HG03159 (cell line): ENCODE results near the gene LYPLAL1.

ENCODE experiments used
- ATAC-seq: cut with Tn5 transposase; IDR thresholded peaks from one replicate; pipeline ENCODE4 v1.9.1; 2021; ENCODE audit warnings: mild to moderate bottlenecking, moderate library complexity; ENCODE audit not compliant: unreplicated experiment

The LYPLAL1 gene

DNA sequence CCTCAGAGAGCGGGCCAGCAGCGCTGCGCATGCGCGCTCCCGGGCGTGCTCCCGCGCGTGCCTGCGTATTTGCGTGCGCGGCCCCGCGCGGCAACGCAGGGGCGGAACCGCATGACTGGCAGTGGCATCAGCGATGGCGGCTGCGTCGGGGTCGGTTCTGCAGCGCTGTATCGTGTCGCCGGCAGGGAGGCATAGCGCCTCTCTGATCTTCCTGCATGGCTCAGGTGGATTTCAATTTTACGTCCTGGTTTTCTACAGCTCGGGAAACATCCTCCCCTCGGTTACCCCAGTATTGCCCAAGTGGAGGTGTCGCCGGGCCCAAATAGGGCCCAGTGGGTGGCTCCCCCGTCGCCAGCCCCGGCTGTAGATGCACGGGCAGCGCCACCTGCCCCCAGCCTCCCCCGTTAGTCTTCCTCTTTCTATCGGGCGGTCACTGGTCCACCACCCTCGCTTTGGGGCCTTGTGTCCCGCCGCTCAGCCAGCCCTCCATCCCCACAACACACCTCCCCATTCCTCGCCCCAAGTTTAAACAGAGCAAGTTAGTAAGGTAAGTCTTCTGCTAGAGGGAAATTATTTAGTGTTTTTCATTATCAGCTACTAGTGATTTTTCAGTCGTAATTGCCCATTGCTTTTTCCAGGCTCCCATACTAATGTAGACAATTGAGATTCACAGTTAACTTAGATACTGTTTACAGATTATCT, at the start of gene LYPLAL1:
Gene LYPLAL1, plus strand, starts transcription at position 121 of the 702 bp plus-strand sequence. Its CDS starts 13 bp downstream, at position 134.
- ATAC-seq = peak; percentile 69

DNA sequence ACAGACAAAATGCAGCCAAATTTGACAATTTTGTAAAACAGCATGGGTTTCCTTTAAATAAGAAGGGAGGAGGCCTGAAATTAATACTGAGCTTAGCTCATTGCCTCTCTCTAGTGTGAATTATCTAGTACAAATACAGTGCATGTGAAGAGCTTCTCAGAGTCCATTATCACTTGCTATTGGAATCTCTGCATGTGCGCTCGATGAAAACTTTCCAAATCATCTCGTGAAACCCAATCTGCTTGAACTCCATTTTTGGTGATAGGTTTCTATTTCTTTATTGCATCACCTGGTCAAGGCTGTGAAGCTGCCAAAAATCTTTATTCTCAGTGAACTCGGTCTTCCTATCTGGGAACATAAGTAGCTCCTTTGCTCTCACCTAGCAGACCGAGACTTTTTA, 49.5 kb upstream of the LYPLAL1 start:
- ATAC-seq = no peak

DNA sequence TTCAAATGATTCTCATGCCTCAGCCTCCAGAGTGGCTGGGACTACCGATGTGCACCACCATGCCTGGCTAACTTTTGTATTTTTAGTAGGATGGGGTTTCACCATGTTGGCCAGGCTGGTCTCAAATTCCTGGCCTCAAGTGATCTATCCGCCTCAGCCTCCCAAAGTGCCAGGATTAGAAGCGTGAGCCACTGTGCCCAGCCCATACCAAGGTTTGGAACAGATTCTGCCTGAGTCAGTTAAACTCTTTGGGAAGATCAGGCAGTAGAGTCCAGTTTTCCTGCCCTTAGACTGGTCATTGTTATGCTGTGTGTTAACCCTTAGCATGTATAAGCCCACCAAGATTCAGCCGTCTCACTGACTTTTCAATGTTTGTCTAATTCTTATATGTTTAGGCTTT, 48.3 kb upstream of the LYPLAL1 start:
- ATAC-seq = no peak

DNA sequence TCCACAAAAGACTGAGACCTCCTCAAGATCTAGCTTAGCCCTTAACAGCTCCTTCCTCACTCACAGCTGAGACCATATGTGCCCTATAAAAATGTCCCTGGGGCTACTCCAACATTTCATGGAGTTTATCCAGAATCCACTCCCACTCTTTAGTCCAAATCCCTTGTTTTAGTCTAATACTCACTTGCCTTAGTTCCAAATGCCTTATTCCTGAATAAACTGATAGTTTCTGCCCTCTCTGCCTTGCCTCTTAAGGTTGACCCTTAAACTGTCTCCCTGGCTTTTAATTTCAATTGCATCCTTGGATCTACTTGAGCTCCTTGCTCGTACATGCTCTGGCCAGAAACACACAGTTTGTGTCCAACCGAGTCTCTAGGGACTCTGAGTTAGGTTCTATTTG, 47.3 kb upstream of the LYPLAL1 start:
- no peak for ATAC-seq

DNA sequence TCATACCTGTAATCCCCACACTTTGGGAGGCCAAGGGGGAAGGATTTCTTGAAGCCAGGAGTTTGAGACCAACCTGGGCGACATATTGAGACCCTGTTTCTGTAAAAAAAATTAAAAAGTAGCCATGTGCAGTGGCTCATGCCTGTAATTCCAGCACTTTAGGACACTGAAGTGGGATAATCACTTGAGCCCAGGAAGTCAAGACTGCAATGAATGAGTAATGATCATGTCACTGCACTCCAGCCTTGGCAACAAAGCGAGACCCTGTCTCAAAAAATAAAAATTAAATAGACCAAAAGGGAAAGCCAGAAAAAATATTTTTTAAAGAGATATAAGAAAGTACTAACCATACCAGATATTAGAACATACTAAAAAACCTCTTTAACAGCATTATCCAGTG, 44.7 kb upstream of the LYPLAL1 start:
- ATAC-seq = no peak

DNA sequence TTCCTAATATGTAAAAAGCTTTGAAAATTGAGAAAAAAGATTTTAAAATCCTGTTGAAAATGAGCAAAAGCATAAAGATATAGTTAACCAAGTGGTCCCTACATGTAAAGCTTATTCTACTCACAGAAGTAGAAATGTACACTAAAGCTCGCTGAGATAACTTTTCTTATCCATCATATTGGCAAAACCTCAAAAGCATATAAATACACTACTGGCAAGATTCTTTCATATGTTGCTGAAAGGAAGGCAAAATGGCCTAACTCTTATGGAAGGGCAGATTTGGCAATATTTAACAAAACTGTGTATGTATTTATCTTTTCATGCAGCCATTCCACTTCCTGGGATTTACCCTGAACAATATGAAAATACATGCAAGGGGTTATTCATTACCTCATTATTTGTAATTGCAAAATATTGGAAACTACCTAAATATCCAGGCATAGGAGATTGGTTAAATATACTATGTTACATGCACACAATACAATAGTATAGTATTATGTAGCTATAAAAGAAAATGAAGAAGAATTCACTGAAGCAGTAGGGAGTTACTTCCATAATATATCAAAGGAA, 43.2 kb upstream of the LYPLAL1 start:
- no peak for ATAC-seq

DNA sequence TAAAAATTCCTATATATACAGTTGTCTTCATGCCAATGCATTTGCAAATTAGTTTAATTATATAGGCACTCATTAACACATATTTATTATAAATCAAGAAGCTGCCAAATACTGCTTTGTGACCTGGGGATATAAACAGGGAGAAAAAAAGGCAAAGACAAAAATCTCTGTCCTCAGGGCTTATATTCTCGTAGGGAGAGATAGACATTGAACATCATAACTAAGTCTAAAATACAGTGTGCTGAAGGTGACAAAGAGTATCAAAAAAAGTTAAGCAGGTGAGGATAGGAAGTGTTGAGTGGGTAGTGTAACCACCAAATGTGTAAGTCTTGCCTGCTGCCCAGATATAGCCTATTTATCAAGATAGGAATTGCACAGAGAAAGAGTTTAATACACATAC, 40.7 kb upstream of the LYPLAL1 start:
- ATAC-seq = no peak

DNA sequence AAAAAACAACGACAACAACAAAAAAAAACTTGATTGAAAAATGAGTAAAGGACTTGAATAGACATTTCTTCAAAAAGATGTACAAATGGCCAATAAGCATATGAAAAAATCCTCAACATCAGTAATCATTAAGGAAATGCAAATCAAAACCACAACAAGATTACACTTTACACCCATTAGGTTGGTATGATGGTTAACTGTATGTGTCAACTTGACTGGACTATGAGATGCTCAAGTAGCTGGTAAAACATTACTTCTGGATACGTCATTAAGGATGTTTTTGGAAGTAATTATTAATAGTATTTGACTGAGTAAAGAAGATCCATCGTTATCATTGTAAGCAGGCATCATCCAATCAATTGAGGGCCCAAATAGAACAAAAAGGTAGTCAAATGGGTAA, 34.9 kb upstream of the LYPLAL1 start:
- peak; percentile 63 for ATAC-seq

DNA sequence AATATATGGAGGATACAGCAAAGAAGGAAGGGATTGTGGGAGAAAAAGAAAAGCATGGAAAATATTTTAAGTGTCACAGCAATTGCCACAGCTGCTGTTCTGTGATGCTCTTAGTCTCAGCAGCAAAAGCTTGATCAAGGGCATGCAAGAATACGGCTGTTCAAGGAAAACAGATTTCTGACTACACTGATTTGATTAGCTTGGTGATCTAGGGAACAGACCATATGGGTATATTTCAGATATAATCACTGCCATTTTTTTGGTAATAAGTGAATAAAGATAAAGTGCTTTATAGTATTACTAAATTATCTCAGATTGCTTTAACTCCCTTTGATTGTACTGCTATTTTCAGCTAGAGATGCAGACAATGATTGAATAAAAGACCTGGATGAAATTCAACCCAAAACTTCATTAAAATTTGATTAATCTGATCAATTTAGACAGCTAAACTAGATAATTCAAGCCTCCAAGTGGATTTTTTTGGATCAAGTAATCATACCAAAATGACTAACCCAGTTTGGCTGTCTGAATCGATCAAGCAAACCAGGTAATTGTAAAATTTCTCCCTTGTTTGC, 33.3 kb upstream of the LYPLAL1 start:
- ATAC-seq = no peak

DNA sequence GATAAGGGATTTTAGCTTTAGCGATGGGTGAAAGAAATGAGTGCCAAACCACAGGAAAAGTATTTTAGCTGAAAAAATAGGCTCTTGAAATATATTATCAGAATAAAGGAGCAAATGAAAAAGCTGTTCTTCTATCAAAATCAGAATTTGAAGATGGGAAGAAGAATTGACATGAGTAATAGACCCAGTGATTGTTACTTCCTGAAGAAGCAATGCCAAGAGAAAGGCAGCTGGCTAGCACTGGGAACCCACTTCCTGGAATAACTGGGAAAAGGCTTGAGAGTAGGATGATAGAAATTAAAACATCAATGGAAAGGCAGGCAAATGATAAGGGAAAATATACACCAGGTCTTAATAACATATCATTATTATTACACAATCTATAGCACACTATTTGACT, 29.9 kb upstream of the LYPLAL1 start:
- ATAC-seq = no peak

DNA sequence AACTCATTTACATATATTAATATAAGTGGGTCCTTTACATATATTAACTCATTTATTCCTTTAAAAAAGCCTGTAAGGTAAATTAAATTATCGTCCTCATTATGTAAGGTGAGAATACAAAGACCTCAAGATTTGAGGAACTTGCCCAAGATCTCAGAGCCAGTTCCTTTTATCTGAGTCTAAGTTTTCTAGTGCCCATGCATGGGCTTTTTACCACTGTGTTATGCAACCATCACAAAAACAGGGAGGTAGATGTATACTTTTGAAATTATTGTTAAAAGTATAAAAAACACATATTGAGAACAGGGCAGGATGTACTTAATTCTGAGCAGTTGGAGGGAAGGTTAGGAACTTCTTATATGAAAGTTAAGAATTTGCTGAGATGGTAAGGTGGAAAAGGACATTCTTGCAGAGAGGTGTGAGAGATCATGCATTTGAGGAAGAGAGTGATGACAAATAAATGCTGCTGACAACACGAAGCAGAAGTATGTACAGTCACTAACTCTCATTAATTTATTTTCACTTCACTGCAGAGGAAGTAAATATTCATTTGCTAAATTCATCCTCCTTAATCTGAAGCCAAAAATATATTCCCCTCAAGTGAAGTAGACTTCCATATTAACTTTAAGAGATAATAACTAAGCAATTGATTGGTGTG, 28.9 kb upstream of the LYPLAL1 start:
- no peak for ATAC-seq

DNA sequence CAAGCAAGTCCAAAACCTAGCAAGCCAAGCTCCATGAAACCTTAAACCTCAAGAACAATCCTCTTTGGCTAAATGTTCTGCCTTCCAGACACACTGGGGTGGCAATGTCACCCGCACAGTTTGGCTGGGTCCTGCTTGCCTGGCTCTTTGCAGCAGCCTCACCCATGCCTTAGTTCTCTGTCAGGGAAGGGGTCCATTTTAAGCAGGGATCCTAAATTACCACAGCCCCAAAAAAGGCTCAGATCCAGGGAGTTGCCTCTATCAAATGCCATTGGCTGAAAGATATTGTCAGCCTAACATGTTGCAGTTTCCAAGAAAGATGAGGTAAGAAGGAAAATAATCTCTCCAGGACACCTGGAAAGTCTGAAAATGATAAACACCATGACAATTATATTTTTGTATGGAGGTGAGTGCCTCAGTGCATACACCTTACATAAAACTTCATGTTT, 26.1 kb upstream of the LYPLAL1 start:
- ATAC-seq = no peak

DNA sequence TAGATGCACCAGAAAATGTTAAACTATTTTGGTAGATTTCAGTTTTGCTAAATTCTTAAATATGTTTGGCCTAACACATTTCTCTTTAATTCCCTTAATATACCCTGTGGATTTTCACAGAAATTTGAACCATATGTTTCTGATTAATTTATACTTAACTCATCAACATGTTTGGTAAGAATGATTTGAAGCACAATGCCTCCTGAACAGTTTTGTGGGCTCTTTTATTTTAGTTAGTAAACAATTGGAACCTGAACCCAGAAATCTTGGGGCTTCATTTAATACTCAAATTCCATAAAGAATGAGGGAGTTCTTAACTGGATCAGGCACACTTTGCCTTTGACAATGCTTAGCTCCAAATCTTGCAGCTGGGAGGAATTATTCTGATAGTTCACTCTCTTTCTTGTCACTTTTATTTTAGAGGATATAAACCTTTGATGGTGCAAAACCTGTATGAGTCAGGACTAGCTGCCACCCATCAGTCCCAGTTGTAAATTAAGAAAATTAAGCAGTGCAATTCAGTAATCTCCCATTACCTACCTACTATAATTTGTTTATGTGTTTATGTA, 24.6 kb upstream of the LYPLAL1 start:
- ATAC-seq = no peak

DNA sequence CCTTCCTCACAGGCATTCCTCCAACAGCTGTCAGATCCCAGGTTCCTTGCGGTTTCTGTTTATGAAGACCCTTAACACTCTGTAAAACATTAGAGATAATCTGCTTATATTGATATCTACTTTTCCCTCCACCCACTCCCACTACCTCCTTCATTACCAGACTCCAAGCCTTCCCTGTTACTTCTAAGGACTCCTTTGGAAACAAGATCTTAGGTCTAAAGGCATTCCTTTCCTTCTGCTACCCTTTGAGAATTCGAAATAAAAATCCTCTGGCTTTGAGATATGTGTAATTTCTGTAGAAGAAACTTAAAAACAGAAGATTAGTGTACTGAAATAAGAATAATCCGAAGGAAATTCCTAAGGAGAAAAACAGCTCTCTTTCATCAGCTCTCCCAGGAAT, 23.7 kb upstream of the LYPLAL1 start:
- no peak for ATAC-seq

DNA sequence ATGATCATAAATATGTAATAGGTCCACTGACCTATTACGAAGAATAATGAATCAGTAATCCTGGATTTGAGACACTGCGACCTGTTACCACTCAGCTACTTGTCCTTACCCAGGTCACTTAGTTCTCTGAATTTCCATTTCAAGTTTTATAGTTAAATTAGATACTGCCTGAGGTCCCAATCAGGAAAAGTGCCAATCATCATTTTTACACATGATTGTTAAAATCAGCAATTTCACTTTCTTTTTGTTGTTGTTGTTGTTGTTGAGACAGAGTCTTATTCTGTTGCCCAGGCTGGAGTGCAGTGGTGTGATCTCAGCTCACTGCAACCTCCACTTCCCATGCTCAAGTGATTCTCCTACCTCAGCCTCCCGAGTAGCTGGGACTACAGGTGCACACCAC, 22.8 kb upstream of the LYPLAL1 start:
- ATAC-seq = no peak

DNA sequence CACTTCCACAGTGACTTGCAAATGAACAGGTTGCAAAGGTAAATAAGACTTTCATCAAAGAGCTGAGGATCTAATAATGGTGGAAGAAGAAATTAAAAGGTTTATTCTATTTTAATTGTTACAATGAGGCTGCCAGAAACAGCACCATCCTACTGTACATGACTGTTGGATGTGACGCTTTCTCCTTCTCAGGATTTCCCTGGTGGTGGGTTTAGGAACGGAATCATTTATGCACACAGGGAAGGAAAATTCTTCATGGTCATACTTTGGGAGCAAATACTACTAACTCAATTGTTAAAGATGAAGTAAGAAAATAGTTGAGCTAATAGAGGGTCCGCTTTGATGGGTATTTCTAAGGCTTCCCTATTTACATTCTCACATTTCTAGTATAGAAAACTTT, 22.2 kb upstream of the LYPLAL1 start:
- ATAC-seq = no peak

DNA sequence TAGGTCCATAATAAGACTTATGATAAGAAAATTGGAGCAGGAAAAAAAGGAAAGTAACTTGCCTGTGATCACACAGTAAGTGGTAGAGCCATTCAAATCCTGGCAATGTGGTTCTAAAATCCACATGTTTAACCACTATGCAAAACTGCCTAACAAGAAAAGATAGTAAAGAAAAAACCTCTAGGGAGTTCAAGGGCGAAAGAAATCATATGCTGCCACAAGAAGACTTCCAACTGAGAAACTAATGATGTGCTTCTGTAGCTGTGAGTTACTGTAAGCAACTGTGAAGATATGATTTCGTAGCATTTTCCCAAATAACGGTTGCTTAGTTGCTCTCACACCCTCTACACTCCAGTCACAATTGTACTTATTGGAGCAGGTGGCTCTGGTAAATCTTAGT, 20.9 kb upstream of the LYPLAL1 start:
- no peak for ATAC-seq

DNA sequence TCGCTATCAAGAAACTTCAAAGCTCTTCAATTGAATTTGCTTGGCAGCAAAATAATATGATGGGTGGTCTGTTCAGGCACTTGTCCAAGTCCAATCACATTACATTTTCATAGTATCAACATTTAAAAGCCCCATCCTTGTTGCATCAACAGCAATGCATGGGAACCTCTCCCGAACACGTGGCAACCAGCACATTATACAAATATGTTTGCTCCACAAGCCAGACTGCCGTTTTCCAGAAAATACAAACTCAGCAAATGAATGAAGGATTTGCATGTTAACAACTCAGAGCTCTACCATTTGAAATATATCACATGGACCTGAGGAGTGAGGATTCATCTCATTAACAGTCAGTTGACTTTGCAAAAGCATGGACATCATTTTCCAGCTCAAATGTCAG, 20.0 kb upstream of the LYPLAL1 start:
- no peak for ATAC-seq

DNA sequence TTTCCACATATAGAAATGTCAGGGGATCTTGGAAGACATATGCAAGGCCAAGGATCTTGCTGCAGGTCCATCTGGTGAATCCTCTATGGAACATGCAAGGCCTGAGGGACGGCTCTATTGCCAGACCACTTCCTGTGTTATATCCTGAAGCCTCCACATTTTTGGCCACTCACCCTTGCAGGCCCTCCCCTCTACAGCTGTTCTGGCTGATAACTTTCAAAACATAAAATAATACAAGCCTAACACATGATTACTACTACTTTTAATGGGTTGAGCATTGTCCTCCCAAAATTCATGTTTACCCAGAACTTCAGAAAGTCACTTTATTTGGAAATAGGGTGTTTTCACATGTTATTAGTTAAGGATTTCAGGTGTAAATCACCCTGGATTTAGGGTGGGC, 18.5 kb upstream of the LYPLAL1 start:
- ATAC-seq = no peak

DNA sequence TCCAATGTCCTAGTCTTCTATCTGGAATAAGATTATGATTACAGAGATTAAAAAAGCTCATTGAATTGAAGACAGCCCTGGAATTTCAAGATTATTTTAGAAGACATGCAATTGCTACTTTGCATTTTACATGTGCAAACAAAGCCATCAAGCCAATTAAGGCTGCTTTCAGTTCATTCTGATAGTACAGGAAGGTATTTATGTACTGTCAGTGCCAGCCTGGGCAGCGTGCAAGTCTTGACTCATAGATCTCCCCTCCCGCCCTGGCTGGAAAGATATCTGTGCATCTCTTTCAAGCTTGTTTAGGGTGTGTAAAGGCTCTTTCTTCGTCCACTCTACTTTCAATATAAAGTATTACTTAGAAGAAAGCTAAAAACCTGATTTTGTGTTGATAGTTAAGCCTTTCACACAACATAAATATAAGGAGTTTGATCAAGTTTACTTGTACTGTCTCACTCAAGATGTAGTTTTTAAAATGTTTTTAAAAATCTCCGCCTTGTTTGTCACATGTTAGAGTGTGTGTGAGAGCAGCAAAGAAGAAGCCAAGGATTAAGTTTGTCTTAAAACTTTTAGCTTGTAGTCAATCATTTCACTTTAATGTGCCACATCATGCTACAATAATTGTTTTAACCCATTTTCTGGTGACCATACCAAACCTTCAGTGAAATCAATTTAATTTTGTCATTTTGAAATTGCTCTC, 13.6 kb upstream of the LYPLAL1 start:
- ATAC-seq = peak; percentile 73

DNA sequence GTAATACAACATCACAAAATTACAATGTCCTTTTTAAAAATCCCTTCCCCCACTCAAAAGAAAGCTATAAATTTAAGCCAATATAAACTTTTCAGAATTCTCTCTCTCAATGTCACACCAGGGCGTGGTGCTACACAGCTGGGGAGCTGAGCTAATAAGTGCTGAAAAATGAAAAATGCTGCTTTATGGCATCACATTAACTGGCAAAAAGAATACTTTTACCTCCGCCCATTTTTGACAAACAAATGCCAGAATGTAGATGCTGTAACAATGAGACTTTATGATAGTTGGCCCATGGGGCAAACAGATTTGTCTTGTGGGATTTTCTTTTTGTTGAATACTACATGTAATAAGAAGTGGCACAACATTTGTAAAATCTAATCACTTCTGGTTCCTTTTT, 12.7 kb upstream of the LYPLAL1 start:
- no peak for ATAC-seq
